LNCaP clone FGC (cell line): ENCODE data around the gene ADGRB2.
A peak's percentile ranks its signal among the peaks of the same experiment; 100 is the strongest.

Source experiments
- DNase-seq: peaks from one replicate; pipeline ENCODE4 v3.0.0-alpha.2; 2011; ENCODE audit warnings: low read depth
- H3K4me3 ChIP-seq: 2 replicates; pipeline ENCODE4 v1.5.1; 2011; ENCODE audit warnings: mild to moderate bottlenecking, low read depth, low read length, control low read depth
- CTCF ChIP-seq: IDR thresholded peaks from 2 replicates; pipeline ENCODE4 v1.5.1; 2012; ENCODE audit warnings: mild to moderate bottlenecking; ENCODE audit not compliant: control insufficient read depth, insufficient read depth; ENCODE audit errors: extremely low read depth

The ADGRB2 gene

GRCh38 chr1:31726715-31727114 lies 37.4 kb downstream of the ADGRB2 start:
- no peak for DNase-seq
- TF ChIP-seq CTCF, result no peak
- no peak overlapping the region for H3K4me3 ChIP-seq

GRCh38 chr1:31725777-31726535 lies 38.2 kb downstream of the ADGRB2 start:
- TF ChIP-seq CTCF, result no peak
- H3K4me3 ChIP-seq, result no peak overlapping the region
- DNase-seq, result no peak

- TF ChIP-seq CTCF, result no peak
- DNase-seq, result no peak
- no peak overlapping the region for H3K4me3 ChIP-seq
These were observed 39.0 kb downstream of the ADGRB2 start for GRCh38 chr1:31725134-31725533.

GRCh38 chr1:31723828-31724359 lies 40.2 kb downstream of the ADGRB2 start:
- peak; percentile 18 for DNase-seq

GRCh38 chr1:31718327-31718897 lies 45.7 kb downstream of the ADGRB2 start:
- no peak overlapping the region for H3K4me3 ChIP-seq
- no peak for DNase-seq
- TF ChIP-seq CTCF, result no peak

More at GRCh38 chr1:31723828-31724359, 40.2 kb downstream of the ADGRB2 start:
- H3K4me3 ChIP-seq, result no peak overlapping the region
- TF ChIP-seq CTCF, result no peak

GRCh38 chr1:31717341-31717740 lies 46.8 kb downstream of the ADGRB2 start:
- no peak for DNase-seq
- no peak overlapping the region for H3K4me3 ChIP-seq
- TF ChIP-seq CTCF, result no peak
